K562 (cell line): Measurements from ENCODE around the gene RNF145.

Experiments used
- BCL6 ChIP-seq: fragments of 250-450 bp; sonication (Bioruptor Pico); IDR thresholded peaks from 2 replicates; pipeline ENCODE4 v1.4.0; 2020
- CBX2 ChIP-seq: fragments of 200-600 bp; sonication (generic); IDR thresholded peaks from one replicate; pipeline ENCODE4 v1.6.1; 2012; ENCODE audit warnings: mild to moderate bottlenecking, low read length, inconsistent platforms; ENCODE audit not compliant: insufficient read depth, poor library complexity, severe bottlenecking
- EZH2 ChIP-seq: IDR thresholded peaks from 2 replicates; pipeline ENCODE4 v1.6.1; 2012; ENCODE audit warnings: low read depth, mild to moderate bottlenecking, inconsistent platforms, low read length, borderline replicate concordance
- FOSL1 ChIP-seq: fragments of 200-800 bp; sonication (Bioruptor generic); conservative IDR thresholded peaks from 2 replicates; pipeline ENCODE4 v1.6.1; 2016; ENCODE audit warnings: missing genetic modification characterization, missing compliant biosample characterization
- JUN ChIP-seq, 2 experiments: sonication (generic) in 1 of 2; formaldehyde crosslinking in 1 of 2; IDR thresholded peaks; 2 replicates each; pipeline versions ENCODE4 v1.6.1 to v1.8.0; 2012 to 2022; ENCODE audit warnings: borderline replicate concordance in 2 of 2, mild to moderate bottlenecking in 2 of 2, improper control_type of control experiment in 1 of 2, low read depth in 1 of 2, low read length in 1 of 2, missing genetic modification reagents in 1 of 2
- KAT8 ChIP-seq: fragments of 450-650 bp; IDR thresholded peaks from 2 replicates; pipeline ENCODE4 v1.6.1; 2016; ENCODE audit warnings: low read depth, mild to moderate bottlenecking
- KLF10 ChIP-seq: fragments of 250-450 bp; sonication (Bioruptor Pico); IDR thresholded peaks from 2 replicates; pipeline ENCODE4 v1.6.1; 2021; ENCODE audit warnings: matching md5 sums
- TAF1 ChIP-seq: IDR thresholded peaks from 2 replicates; pipeline ENCODE4 v1.6.1; 2011; ENCODE audit warnings: mild to moderate bottlenecking, low read length, moderate library complexity; ENCODE audit not compliant: insufficient read depth, control insufficient read depth, severe bottlenecking; ENCODE audit errors: extremely low read depth
- YY1 ChIP-seq, 3 experiments: IDR thresholded peaks; 2 replicates each; pipeline ENCODE4 v1.6.1; 2011; ENCODE audit warnings: low read length in 2 of 3, mild to moderate bottlenecking in 2 of 3, moderate library complexity in 2 of 3, borderline replicate concordance in 1 of 3, control low read depth in 1 of 3, low read depth in 1 of 3; ENCODE audit not compliant: insufficient read depth in 3 of 3, insufficient replicate concordance in 2 of 3, control insufficient read depth in 1 of 3, insufficient read length in 1 of 3; ENCODE audit errors: extremely low read depth in 1 of 3
- TF ChIP-seq, protein P1 (sequence below): fragments of 250-450 bp; sonication (Bioruptor Pico); IDR thresholded peaks from 2 replicates; pipeline ENCODE4 v1.5.0; 2021
- TF ChIP-seq, protein P2 (sequence below): sonication (generic); formaldehyde crosslinking; IDR thresholded peaks from 2 replicates; pipeline ENCODE4 v1.8.0; 2022; ENCODE audit warnings: mild to moderate bottlenecking, low read depth, missing genetic modification reagents

DNA sequence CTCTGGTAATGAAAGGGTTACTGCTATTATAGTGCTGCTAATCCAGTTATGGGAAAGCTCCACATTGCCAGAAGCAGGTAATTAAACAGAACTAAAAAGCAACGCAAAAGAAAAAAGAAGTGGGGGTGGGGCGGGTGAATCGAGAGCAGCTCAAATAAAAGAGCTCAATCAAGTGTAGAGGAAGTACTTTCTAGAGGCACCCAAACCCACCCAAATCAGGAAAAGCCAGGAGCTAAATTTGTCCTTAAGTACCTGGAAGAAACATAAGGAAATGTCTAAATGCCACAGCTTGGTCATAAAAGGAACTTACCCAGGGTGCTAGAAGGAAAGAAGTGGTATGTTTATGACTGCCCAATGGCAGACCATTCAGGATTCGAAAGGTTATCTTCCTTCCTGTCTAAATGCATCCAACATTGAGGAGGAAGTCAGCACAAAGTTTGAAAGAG is 2.4 kb upstream of the RNF145 start:
- TF ChIP-seq KAT8 (no peak), EZH2 (no peak), KLF10 (CRISPR knock-in tag) (no peak), JUN (IDR thresholded peaks at IDR 0.05; ENCODE audit: borderline replicate concordance, low read depth, low read length) (no peak), JUN (CRISPR knock-in tag; IDR thresholded peaks at IDR 0.05; ENCODE audit: borderline replicate concordance) (no peak), BCL6 (CRISPR knock-in tag) (no peak), CBX2 (no peak), FOSL1 (tag) (no peak), YY1 (IDR thresholded peaks at IDR 0.05; ENCODE audit: borderline replicate concordance in 1 of 3, control insufficient read depth in 1 of 3, extremely low read depth in 1 of 3, insufficient read depth in 3 of 3, insufficient read length in 1 of 3, insufficient replicate concordance in 2 of 3, low read depth in 1 of 3, low read length in 2 of 3) (no peak), TAF1 (no peak)
- TF ChIP-seq, protein P1, sequence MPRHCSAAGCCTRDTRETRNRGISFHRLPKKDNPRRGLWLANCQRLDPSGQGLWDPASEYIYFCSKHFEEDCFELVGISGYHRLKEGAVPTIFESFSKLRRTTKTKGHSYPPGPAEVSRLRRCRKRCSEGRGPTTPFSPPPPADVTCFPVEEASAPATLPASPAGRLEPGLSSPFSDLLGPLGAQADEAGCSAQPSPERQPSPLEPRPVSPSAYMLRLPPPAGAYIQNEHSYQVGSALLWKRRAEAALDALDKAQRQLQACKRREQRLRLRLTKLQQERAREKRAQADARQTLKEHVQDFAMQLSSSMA (CRISPR knock-in tag), result no peak
- TF ChIP-seq, protein P2, sequence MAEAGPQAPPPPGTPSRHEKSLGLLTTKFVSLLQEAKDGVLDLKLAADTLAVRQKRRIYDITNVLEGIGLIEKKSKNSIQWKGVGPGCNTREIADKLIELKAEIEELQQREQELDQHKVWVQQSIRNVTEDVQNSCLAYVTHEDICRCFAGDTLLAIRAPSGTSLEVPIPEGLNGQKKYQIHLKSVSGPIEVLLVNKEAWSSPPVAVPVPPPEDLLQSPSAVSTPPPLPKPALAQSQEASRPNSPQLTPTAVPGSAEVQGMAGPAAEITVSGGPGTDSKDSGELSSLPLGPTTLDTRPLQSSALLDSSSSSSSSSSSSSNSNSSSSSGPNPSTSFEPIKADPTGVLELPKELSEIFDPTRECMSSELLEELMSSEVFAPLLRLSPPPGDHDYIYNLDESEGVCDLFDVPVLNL (CRISPR knock-in tag), result no peak
